HepG2 (cell line): ENCODE data around the gene AMZ1. TPM values are rescaled to one million over a fixed set of nuclear protein-coding genes. Genes with fewer than 3 reads are reported as not detected.
A peak's percentile ranks its signal among the peaks of the same experiment; 100 is the strongest.
"Not testable (repeated sequence)": the region's sequence is repeated elsewhere in the genome, so short reads cannot be mapped to it uniquely, and the experiment has no call there.

Experiments
- ATAC-seq: fragments of 200-7000 bp; cut with Tn5 transposase; 3 replicates; pipeline ENCODE4 v1.9.1; 2020; ENCODE audit warnings: mild to moderate bottlenecking, moderate library complexity
- BruUV-seq: library from RNA; stranded (reverse); fragments of 400-500 nt; replicated peaks from 2 replicates; lab custom pipeline; 2021; lab: Mats Ljungman, UMichigan
- CTCF ChIA-PET: fragments of 300-600 bp; formaldehyde crosslinking; extraction: SDS; loops from one replicate; lab custom pipeline; 2021; ENCODE audit warnings: low total read pairs, inconsistent platforms, low intra/inter-chr PET ratio; lab: Yijun Ruan, JAX
- POLR2A ChIA-PET: fragments of 350-600 bp; sonication (Branson Sonifier 250); formaldehyde crosslinking; loops from one replicate; lab custom pipeline; 2020; ENCODE audit warnings: antibody characterized with exemption, inconsistent platforms; lab: Yijun Ruan, JAX
- DNase-seq: peaks from one replicate; pipeline ENCODE4 v3.0.0-alpha.2; 2015; ENCODE audit warnings: low spot score
- FAIRE-seq: peaks from 3 replicates; lab custom pipeline; 2011; peaks lifted over from hg19 to GRCh38; lab: Jason Lieb, UNC
- H2AFZ ChIP-seq: one replicate; pipeline ENCODE4 v1.6.1; 2011; ENCODE audit warnings: low read length, inconsistent platforms
- H3K27ac ChIP-seq: fragments of 300-600 bp; 3 replicates; pipeline ENCODE4 v1.8.0; 2011; ENCODE audit warnings: mixed run types, mild to moderate bottlenecking, mixed read lengths, low read length, inconsistent platforms; ENCODE audit not compliant: insufficient read depth; ENCODE audit errors: extremely low read length
- H3K27me3 ChIP-seq, 2 experiments: fragments of 200-600 bp in 1 of 2; 2 replicates in 1 of 2; 3 replicates in 1 of 2; pipeline versions ENCODE4 v1.6.0 to v1.8.0; 2011; ENCODE audit warnings: low read length in 2 of 2, mild to moderate bottlenecking in 2 of 2, moderate library complexity in 2 of 2, inconsistent platforms in 1 of 2; ENCODE audit not compliant: insufficient read depth in 2 of 2, control insufficient read depth in 1 of 2
- H3K36me3 ChIP-seq, 2 experiments: fragments of 200-600 bp in 1 of 2; replicated peaks in 1 of 2; 2 replicates in 1 of 2; 3 replicates in 1 of 2; pipeline versions ENCODE4 v1.5.1 to v1.8.0; 2011; ENCODE audit warnings: low read length in 2 of 2, inconsistent platforms in 1 of 2; ENCODE audit not compliant: insufficient read depth in 2 of 2, control insufficient read depth in 1 of 2
- H3K4me1 ChIP-seq: 2 replicates; pipeline ENCODE4 v1.5.1; 2012; ENCODE audit warnings: low read length, inconsistent platforms; ENCODE audit not compliant: insufficient read depth
- H3K4me2 ChIP-seq: 2 replicates; pipeline ENCODE4 v1.6.0; 2011; ENCODE audit warnings: low read depth, low read length, inconsistent platforms
- H3K4me3 ChIP-seq, 3 experiments: fragments of 200-600 bp in 1 of 3; sonication (generic), shearing (Covaris generic) in 1 of 3; replicated peaks in 1 of 3; 2 replicates each; pipeline ENCODE4 v1.5.1; 2011 to 2016; ENCODE audit warnings: low read length in 3 of 3, inconsistent platforms in 2 of 3, low read depth in 2 of 3, mild to moderate bottlenecking in 2 of 3, control low read depth in 1 of 3, mixed read lengths in 1 of 3; ENCODE audit not compliant: insufficient read depth in 1 of 3
- H3K79me2 ChIP-seq: one replicate; pipeline ENCODE4 v1.6.1; 2011; ENCODE audit warnings: low read length, inconsistent platforms; ENCODE audit not compliant: insufficient read depth
- H3K9ac ChIP-seq: 2 replicates; pipeline ENCODE4 v1.6.0; 2011; ENCODE audit warnings: mild to moderate bottlenecking, low read depth, low read length, inconsistent platforms; ENCODE audit not compliant: insufficient read depth
- H3K9me3 ChIP-seq: 2 replicates; pipeline ENCODE4 v1.5.1; 2012; ENCODE audit warnings: mild to moderate bottlenecking, low read length
- H4K20me1 ChIP-seq: 2 replicates; pipeline ENCODE4 v1.6.0; 2011; ENCODE audit warnings: inconsistent platforms, mild to moderate bottlenecking, low read length, moderate library complexity; ENCODE audit not compliant: insufficient read depth
- HNF4A ChIP-seq: sonication (generic); formaldehyde crosslinking; IDR thresholded peaks from 2 replicates; pipeline ENCODE4 v1.4.0; 2020; ENCODE audit warnings: missing genetic modification reagents
- HOXA3 ChIP-seq: sonication (generic); formaldehyde crosslinking; IDR thresholded peaks from 2 replicates; pipeline ENCODE4 v1.5.0; 2020; ENCODE audit warnings: missing genetic modification reagents
- MEIS1 ChIP-seq: sonication (generic); formaldehyde crosslinking; IDR thresholded peaks from 2 replicates; pipeline ENCODE4 v1.9.0; 2021; ENCODE audit warnings: mild to moderate bottlenecking, missing genetic modification reagents, moderate library complexity, borderline replicate concordance
- MTA1 ChIP-seq: sonication (generic); formaldehyde crosslinking; IDR thresholded peaks from 2 replicates; pipeline ENCODE4 v1.4.0; 2020; ENCODE audit warnings: missing genetic modification reagents, mild to moderate bottlenecking, borderline replicate concordance
- ZNF292 ChIP-seq: sonication (generic); formaldehyde crosslinking; IDR thresholded peaks from 2 replicates; pipeline ENCODE4 v1.8.1; 2022; ENCODE audit warnings: mild to moderate bottlenecking, low read depth, missing genetic modification reagents, borderline replicate concordance
- ZNF563 ChIP-seq: sonication (generic); formaldehyde crosslinking; IDR thresholded peaks from 2 replicates; pipeline ENCODE4 v1.8.0; 2022; ENCODE audit warnings: mild to moderate bottlenecking, moderate library complexity, missing genetic modification reagents
- ZNF777 ChIP-seq: sonication (generic); formaldehyde crosslinking; IDR thresholded peaks from 2 replicates; pipeline ENCODE4 v1.4.0; 2020; ENCODE audit warnings: missing genetic modification reagents
- WGBS: methylation state at CpG from one replicate; pipeline ENCODE4 v1.1.6; 2017; ENCODE audit warnings: low lambda C conversion rate; 5-methylcytosine and 5-hydroxymethylcytosine counted together
- in situ Hi-C: cut with HindIII; loops from 2 replicates; pipeline ENCODE4 v1.10.0; 2017; ENCODE audit warnings: low pct_unique_long_range_greater_than_20kb; ENCODE audit not compliant: extremely low pct_ligation_motif_present
- intact Hi-C: fragments of 100-400 bp; cut with micrococcal nuclease; formaldehyde crosslinking; loops from one replicate; pipeline ENCODE4 v1.10.0; 2022; ENCODE audit not compliant: unreplicated experiment
- polyA plus RNA-seq, 8 experiments: library from polyadenylated mRNA; depleted of rRNA in 3 of 8; stranded (reverse) in 7 of 8; unstranded in 1 of 8; fragments of >200 nt; fragmentation: Illumina TruSeq in 4 of 8; extraction: Trizol in 4 of 8; gene quantifications; 2 replicates each; pipeline versions ENCODE4 v1.2.1 to v1.2.3, GENCODE V29; 2011 to 2016; ENCODE audit warnings: low read depth in 4 of 8, missing spikeins in 1 of 8, mixed read lengths in 1 of 8; ENCODE audit not compliant: insufficient read depth in 1 of 8
- total RNA-seq, 5 experiments: library from RNA; depleted of rRNA; stranded (reverse); fragments of >200 nt; fragmentation: Illumina TruSeq; extraction: Trizol; gene quantifications; 2 replicates each; pipeline ENCODE4 v1.2.3, GENCODE V29; 2016; ENCODE audit warnings: low read depth in 1 of 5
- TF ChIP-seq, protein P1 (sequence below): sonication (generic); formaldehyde crosslinking; IDR thresholded peaks from 2 replicates; pipeline ENCODE4 v1.5.0; 2020; ENCODE audit warnings: mild to moderate bottlenecking, missing genetic modification reagents, borderline replicate concordance
- TF ChIP-seq, protein P2 (sequence below): sonication (generic); formaldehyde crosslinking; IDR thresholded peaks from 2 replicates; pipeline ENCODE4 v1.4.0; 2020; ENCODE audit warnings: missing genetic modification reagents, low read depth, mild to moderate bottlenecking, borderline replicate concordance
- TF ChIP-seq, protein P3 (sequence below): sonication (generic); formaldehyde crosslinking; IDR thresholded peaks from 2 replicates; pipeline ENCODE4 v1.4.0; 2020; ENCODE audit warnings: missing genetic modification reagents
- TF ChIP-seq, protein P4 (sequence below): sonication (generic); formaldehyde crosslinking; IDR thresholded peaks from 2 replicates; pipeline ENCODE4 v1.9.0; 2022; ENCODE audit warnings: low read depth, missing genetic modification reagents

Gene AMZ1
- total and polyA plus RNA-seq, 2 of the 13 experiments (the other 11 are each of a cell fraction or from before 2014, with no cell fraction given), result 0.03 TPM; not detected in 1

DNA sequence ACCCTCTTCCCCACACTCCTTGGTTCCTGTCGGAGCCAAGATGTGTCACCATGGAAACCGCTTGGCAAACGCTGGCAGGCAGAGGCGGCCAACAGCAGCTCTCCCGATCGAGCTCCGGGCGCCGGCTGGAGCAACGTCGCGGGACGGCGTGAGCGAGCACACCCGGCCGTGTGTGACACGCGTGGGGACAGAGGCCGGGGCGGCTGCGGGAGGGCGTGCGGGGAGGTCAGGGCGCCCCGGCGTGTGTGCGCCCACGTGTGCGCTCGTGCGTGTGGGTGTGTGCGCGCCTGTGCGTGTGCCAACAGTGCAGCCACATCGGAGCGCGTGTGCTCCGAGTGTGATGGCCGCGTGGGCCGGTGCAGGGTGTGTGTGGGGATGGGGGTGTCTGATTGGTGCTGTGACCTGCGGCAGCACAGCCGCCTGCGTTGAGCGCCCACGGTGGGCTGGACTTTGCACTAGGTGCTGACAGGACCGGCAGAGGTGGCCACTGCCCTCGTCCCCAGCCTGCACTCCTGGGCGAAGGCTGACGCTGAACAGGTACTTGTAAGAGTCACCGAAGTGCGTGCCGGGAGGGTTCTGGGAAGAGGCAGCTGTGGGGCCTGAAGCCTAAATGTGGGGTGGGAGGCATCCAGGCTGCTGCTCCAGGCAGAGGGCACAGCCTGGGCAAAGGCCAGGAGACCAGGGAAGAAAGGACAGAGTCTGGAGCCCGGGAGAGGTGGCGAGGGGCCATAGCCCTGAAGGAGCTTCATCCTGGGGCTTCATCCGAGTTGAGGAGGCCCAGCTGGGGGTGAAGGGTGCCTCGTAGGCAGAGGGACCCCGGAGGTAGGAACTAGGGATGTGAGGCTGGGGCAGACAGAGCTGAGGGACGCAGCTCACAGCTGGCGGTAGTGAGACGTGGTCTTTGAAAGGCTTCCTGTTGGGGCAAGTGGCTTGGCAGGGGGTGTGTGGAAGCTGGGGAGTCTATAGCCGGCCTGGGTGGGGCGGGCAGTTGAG, 8.6 kb upstream of the AMZ1 start:
- H3K79me2 ChIP-seq, CTCF ChIA-PET, H3K9ac ChIP-seq, H4K20me1 ChIP-seq, BruUV-seq, H2AFZ ChIP-seq, POLR2A ChIA-PET, H3K9me3 ChIP-seq, in situ Hi-C loops, FAIRE-seq, H3K27ac ChIP-seq, H3K36me3 ChIP-seq, DNase-seq: not testable (repeated sequence)
- H3K27me3 ChIP-seq, result peaks cover 3 to 47% of the 10 kb centered on the region in 2 experiments; a peak in 4 of 5 replicates
- intact Hi-C loops, result loop anchor here (5.0 kb wide), 1 partner anchor 227 kb away; no protein-coding TSS in a partner anchor
- H3K4me3 ChIP-seq, result peak overlapping the region in 2 of 3 experiments; percentile 13 to 43; a peak in 2 of 6 replicates
- 11% methylated on average over 27 of the region's 64 CpGs for WGBS
- H3K4me1 ChIP-seq, result peaks cover 15% of the 10 kb centered on the region
- peak; percentile 68 for ATAC-seq
- H3K4me2 ChIP-seq, result peak overlapping the region; percentile 53; the same call in 1 of the 2 replicates
- TF ChIP-seq, protein P1, sequence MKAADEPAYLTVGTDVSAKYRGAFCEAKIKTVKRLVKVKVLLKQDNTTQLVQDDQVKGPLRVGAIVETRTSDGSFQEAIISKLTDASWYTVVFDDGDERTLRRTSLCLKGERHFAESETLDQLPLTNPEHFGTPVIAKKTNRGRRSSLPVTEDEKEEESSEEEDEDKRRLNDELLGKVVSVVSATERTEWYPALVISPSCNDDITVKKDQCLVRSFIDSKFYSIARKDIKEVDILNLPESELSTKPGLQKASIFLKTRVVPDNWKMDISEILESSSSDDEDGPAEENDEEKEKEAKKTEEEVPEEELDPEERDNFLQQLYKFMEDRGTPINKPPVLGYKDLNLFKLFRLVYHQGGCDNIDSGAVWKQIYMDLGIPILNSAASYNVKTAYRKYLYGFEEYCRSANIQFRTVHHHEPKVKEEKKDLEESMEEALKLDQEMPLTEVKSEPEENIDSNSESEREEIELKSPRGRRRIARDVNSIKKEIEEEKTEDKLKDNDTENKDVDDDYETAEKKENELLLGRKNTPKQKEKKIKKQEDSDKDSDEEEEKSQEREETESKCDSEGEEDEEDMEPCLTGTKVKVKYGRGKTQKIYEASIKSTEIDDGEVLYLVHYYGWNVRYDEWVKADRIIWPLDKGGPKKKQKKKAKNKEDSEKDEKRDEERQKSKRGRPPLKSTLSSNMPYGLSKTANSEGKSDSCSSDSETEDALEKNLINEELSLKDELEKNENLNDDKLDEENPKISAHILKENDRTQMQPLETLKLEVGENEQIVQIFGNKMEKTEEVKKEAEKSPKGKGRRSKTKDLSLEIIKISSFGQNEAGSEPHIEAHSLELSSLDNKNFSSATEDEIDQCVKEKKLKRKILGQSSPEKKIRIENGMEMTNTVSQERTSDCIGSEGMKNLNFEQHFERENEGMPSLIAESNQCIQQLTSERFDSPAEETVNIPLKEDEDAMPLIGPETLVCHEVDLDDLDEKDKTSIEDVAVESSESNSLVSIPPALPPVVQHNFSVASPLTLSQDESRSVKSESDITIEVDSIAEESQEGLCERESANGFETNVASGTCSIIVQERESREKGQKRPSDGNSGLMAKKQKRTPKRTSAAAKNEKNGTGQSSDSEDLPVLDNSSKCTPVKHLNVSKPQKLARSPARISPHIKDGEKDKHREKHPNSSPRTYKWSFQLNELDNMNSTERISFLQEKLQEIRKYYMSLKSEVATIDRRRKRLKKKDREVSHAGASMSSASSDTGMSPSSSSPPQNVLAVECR (CRISPR knock-in tag), result peak; percentile 43; the same call in 1 of the 2 replicates
- TF ChIP-seq, protein P2, sequence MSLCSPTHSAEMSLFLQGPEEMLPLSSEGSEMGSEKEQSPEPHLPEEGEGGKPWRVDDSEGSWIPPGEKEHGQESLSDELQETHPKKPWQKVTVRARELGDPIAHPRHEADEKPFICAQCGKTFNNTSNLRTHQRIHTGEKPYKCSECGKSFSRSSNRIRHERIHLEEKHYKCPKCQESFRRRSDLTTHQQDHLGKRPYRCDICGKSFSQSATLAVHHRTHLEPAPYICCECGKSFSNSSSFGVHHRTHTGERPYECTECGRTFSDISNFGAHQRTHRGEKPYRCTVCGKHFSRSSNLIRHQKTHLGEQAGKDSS, result 0 out of 2 replicates have a peak, but pooled peaks have one; percentile 32
- TF ChIP-seq, protein P3, sequence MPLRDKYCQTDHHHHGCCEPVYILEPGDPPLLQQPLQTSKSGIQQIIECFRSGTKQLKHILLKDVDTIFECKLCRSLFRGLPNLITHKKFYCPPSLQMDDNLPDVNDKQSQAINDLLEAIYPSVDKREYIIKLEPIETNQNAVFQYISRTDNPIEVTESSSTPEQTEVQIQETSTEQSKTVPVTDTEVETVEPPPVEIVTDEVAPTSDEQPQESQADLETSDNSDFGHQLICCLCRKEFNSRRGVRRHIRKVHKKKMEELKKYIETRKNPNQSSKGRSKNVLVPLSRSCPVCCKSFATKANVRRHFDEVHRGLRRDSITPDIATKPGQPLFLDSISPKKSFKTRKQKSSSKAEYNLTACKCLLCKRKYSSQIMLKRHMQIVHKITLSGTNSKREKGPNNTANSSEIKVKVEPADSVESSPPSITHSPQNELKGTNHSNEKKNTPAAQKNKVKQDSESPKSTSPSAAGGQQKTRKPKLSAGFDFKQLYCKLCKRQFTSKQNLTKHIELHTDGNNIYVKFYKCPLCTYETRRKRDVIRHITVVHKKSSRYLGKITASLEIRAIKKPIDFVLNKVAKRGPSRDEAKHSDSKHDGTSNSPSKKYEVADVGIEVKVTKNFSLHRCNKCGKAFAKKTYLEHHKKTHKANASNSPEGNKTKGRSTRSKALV (CRISPR knock-in tag), result peak; percentile 85; the same call in 1 of the 2 replicates
- TF ChIP-seq HOXA3 (CRISPR knock-in tag), result 0 out of 2 replicates have a peak, but pooled peaks have one; percentile 15
- TF ChIP-seq ZNF292 (CRISPR knock-in tag), result 0 out of 2 replicates have a peak, but pooled peaks have one; percentile 42
- TF ChIP-seq MTA1, result peak; percentile 40; the same call in 1 of the 2 replicates
- TF ChIP-seq ZNF777 (CRISPR knock-in tag), result 0 out of 2 replicates have a peak, but pooled peaks have one; percentile 23
- TF ChIP-seq MEIS1 (CRISPR knock-in tag), result peak; percentile 58; the same call in 1 of the 2 replicates
- peak; percentile 63; the same call in 1 of the 2 replicates for TF ChIP-seq HNF4A
- TF ChIP-seq, protein P4, sequence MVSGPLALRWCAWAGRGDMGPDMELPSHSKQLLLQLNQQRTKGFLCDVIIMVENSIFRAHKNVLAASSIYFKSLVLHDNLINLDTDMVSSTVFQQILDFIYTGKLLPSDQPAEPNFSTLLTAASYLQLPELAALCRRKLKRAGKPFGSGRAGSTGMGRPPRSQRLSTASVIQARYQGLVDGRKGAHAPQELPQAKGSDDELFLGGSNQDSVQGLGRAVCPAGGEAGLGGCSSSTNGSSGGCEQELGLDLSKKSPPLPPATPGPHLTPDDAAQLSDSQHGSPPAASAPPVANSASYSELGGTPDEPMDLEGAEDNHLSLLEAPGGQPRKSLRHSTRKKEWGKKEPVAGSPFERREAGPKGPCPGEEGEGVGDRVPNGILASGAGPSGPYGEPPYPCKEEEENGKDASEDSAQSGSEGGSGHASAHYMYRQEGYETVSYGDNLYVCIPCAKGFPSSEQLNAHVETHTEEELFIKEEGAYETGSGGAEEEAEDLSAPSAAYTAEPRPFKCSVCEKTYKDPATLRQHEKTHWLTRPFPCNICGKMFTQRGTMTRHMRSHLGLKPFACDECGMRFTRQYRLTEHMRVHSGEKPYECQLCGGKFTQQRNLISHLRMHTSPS (CRISPR knock-in tag), result peak; percentile 47; the same call in 1 of the 2 replicates
- peak; percentile 67; the same call in 1 of the 2 replicates for TF ChIP-seq ZNF563 (CRISPR knock-in tag)
